PFSK-1 (cell line): Measurements from ENCODE around the gene TTC38. TPM values are rescaled to one million over a fixed set of nuclear protein-coding genes. Genes with fewer than 3 reads are reported as not detected.

Experiments used
- FOXP2 ChIP-seq: optimal IDR thresholded peaks from 2 replicates; pipeline ENCODE3; 2011; ENCODE audit warnings: borderline replicate concordance, control low read depth, inconsistent platforms; ENCODE audit not compliant: insufficient read depth; ENCODE audit errors: extremely low read length, extremely low read depth
- POLR2AphosphoS5 ChIP-seq: IDR thresholded peaks from 2 replicates; pipeline ENCODE4 v1.6.1; 2012; ENCODE audit warnings: low read depth, mild to moderate bottlenecking, control low read depth, low read length, moderate library complexity
- SIN3A ChIP-seq: IDR thresholded peaks from 2 replicates; pipeline ENCODE4 v1.6.1; 2012; ENCODE audit warnings: mild to moderate bottlenecking, low read length, moderate library complexity, borderline replicate concordance; ENCODE audit not compliant: insufficient read depth
- TAF1 ChIP-seq: IDR thresholded peaks from 2 replicates; pipeline ENCODE4 v1.6.1; 2012; ENCODE audit warnings: low read length, control low read depth, borderline replicate concordance; ENCODE audit not compliant: insufficient read depth
- polyA plus RNA-seq: library from polyadenylated mRNA; unstranded; fragments of >200 nt; gene quantifications from one replicate; pipeline ENCODE4 v1.2.1, GENCODE V29; 2012; ENCODE audit warnings: low read depth, missing spikeins; ENCODE audit not compliant: insufficient read length
- TF ChIP-seq, protein P1 (sequence below), 2 experiments: IDR thresholded peaks; 2 replicates each; pipeline versions ENCODE4 v1.6.1 to v1.8.0; 2011 to 2012; ENCODE audit warnings: low read depth in 2 of 2, low read length in 2 of 2, control low read depth in 1 of 2, inconsistent platforms in 1 of 2, mild to moderate bottlenecking in 1 of 2, moderate library complexity in 1 of 2; ENCODE audit not compliant: insufficient read depth in 1 of 2

TTC38 gene
- polyA plus RNA-seq: 36.7 TPM

DNA sequence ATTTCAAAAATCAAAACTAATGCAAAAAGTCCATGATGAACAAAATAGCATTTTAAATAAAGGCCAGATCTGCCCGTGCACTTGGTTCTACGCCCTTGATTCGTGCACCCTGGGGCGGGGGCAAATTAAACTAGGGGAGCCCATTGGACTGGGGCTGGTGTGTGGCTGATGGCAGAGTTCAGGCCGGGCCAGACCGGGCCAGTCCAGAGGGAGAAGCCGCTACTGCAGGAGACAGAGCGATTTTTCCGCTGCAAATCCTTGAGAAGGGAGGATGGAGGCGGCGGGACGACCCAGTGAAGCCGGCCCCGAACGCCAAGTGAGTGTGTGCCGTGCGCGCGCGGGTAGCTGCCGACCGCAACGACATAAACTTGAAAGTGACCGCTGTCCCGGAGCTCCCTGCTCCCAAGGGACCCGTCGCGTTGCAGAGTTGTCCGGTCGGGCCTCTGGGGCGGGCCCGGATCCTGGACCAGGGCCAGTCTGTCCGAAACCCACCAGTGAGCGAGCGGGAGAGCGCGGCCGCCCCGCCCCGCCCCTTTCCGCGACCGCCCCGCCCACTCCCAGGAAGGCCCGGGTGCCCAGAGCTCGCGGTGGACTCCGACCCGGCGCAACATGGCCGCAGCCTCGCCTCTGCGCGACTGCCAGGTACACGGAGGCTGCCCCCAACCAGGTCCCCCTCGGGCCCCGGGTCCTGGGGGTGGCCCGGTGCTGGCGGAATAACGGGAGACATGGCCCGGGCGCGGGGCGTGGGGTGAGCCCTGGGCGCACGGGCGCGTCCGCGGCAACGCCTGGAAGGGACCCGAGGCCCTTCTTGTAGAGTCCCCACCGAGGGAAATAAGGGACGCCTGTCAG, at the start of gene TTC38:
TTC38 (plus strand) TSS at position 578 of the 849 bp plus-strand sequence; CDS start at position 610, 32 bp downstream.
- no peak for TF ChIP-seq TAF1
- TF ChIP-seq SIN3A: no peak
- TF ChIP-seq FOXP2: peak; percentile 55
- TF ChIP-seq, protein P1, sequence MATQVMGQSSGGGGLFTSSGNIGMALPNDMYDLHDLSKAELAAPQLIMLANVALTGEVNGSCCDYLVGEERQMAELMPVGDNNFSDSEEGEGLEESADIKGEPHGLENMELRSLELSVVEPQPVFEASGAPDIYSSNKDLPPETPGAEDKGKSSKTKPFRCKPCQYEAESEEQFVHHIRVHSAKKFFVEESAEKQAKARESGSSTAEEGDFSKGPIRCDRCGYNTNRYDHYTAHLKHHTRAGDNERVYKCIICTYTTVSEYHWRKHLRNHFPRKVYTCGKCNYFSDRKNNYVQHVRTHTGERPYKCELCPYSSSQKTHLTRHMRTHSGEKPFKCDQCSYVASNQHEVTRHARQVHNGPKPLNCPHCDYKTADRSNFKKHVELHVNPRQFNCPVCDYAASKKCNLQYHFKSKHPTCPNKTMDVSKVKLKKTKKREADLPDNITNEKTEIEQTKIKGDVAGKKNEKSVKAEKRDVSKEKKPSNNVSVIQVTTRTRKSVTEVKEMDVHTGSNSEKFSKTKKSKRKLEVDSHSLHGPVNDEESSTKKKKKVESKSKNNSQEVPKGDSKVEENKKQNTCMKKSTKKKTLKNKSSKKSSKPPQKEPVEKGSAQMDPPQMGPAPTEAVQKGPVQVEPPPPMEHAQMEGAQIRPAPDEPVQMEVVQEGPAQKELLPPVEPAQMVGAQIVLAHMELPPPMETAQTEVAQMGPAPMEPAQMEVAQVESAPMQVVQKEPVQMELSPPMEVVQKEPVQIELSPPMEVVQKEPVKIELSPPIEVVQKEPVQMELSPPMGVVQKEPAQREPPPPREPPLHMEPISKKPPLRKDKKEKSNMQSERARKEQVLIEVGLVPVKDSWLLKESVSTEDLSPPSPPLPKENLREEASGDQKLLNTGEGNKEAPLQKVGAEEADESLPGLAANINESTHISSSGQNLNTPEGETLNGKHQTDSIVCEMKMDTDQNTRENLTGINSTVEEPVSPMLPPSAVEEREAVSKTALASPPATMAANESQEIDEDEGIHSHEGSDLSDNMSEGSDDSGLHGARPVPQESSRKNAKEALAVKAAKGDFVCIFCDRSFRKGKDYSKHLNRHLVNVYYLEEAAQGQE (IDR thresholded peaks at IDR 0.05; ENCODE audit: insufficient read depth in 1 of 2, low read depth in 2 of 2, low read length in 2 of 2): no peak
- TF ChIP-seq POLR2AphosphoS5: peak; percentile 81

GRCh38 chr22:46219636-46220035, 48.2 kb upstream of the TTC38 start:
- no peak for TF ChIP-seq TAF1
- TF ChIP-seq FOXP2: no peak
- no peak for TF ChIP-seq POLR2AphosphoS5
- TF ChIP-seq, protein P1 (IDR thresholded peaks at IDR 0.05; ENCODE audit: insufficient read depth in 1 of 2, low read depth in 2 of 2, low read length in 2 of 2): no peak
- no peak for TF ChIP-seq SIN3A

DNA sequence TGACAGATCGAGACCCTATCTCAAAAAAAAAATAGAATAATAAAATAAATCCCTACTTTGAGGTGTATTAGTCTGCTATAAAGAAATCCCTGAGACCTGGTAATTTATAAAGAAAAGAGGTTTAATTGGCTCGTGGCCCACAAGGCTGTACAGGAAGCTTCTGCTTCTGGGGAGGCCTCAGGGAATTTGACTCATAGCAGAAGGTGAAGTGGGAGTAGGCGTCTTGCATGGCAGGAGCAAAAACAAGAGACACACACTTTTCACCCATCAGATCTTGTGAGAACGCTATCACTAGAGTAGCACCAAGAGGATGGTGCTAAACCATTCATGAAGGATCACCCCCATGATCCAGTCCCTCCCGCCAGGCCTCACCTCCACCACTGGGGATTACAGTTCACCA, 46.9 kb upstream of the TTC38 start:
- TF ChIP-seq TAF1 (no peak), SIN3A (no peak), POLR2AphosphoS5 (no peak), FOXP2 (no peak)
- TF ChIP-seq, protein P1 (IDR thresholded peaks at IDR 0.05; ENCODE audit: insufficient read depth in 1 of 2, low read depth in 2 of 2, low read length in 2 of 2): no peak

DNA sequence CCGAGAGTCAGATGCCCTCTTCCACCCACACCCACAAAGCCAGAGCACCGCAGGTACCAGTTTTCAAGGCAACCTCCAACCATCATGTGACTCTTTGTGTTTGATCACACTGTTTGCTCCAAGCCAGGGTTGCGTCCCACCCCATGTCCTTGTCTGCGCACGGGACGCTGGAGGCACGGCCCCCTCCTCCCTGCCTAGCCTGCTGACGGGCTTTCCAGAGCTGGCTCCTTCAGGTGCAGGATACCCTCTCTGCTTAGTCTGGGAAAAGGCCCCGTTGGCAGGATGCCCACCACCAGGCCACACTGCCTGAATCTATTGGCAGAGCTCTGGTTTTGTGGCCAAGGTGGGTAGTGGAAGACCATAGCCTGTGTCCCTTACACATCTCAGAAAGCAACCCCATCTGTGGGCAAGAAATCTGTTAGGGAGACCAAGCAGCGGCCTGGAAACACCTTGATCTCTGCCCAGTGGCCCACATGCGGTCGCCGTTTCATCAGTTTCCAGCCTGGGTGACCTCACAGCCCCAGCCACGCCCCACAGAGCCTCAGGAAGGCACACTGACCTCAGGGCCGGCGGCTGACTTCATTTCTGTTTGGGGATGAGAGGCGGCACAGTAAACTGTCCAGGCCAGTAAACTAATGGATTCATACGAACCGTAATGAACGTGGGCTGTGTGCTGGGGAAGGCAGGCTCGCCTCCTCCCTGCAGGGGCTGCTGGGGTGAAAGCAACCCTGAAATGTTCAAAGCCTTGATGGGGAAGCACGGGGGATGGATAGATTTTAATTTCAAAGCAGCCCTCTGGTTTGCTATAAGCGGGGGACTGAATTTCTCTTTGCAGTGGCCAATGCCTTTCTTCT, 43.5 kb upstream of the TTC38 start:
- TF ChIP-seq, protein P1 (IDR thresholded peaks at IDR 0.05; ENCODE audit: insufficient read depth in 1 of 2, low read depth in 2 of 2, low read length in 2 of 2): no peak
- no peak for TF ChIP-seq FOXP2
- TF ChIP-seq TAF1: no peak
- TF ChIP-seq POLR2AphosphoS5: no peak
- TF ChIP-seq SIN3A: no peak
